Prostate gland (tissue), 2 donors: Measurements from ENCODE around the gene ILKAP.

Experiments used
- POLR2A ChIP-seq: fragments of 450-650 bp; IDR thresholded peaks from one replicate; pipeline ENCODE4 v1.6.1; 2016; ENCODE audit warnings: antibody characterized with exemption, mild to moderate bottlenecking
- POLR2AphosphoS5 ChIP-seq: sonication (generic); formaldehyde crosslinking; IDR thresholded peaks from one replicate; pipeline ENCODE4 v1.6.1; 2017; ENCODE audit warnings: antibody characterized with exemption
- TF ChIP-seq, protein P1 (sequence below), 4 experiments: fragments of 200-600 bp in 2 of 4; fragments of 450-650 bp in 2 of 4; sonication (generic) in 2 of 4; IDR thresholded peaks; 1 replicate in 3 of 4; 2 replicates in 1 of 4; pipeline ENCODE4 v1.5.1; 2016 to 2019; ENCODE audit warnings: antibody characterized with exemption in 4 of 4, mild to moderate bottlenecking in 2 of 4, moderate library complexity in 2 of 4

DNA sequence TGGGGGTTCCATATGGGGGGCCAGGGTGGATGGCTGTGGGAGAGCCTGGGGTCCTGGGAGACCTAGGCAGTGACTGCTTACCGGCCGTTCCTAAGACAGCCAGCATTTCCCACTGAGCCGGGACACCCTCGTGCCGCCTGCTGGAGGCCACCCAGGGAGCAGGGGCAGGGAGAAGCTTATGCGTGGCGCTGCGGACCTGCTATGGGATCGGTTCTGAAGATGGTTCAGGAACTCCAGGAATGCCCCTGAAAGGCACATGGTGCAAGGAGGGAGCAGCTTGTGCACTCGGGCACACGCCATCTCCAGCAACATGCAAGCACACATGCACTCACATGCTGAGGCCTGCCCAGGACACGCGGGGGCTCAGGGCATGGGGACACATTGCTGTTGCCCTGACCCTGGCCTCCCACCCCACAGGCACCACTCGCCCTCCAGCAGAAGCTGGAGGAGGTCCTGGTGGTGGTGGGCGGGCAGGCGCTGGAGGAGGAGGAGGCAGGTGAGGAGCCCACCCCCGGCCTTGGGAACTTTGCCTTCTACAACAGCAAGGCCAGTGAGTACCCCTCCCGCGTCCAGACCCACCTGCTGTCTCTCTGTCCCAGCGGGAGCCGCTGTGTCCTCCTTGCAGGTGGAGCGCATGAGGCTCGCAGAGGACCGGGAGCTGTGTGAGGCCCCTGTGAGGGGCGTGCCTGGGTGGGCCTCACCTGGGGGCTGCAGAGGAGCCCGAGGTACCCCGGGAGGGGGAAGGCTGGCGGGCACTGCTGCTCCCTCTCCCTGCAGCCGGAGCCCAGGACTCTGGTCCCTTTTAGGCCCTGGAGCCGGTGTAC lies 60.9 kb downstream of the ILKAP start:
- TF ChIP-seq, protein P1, sequence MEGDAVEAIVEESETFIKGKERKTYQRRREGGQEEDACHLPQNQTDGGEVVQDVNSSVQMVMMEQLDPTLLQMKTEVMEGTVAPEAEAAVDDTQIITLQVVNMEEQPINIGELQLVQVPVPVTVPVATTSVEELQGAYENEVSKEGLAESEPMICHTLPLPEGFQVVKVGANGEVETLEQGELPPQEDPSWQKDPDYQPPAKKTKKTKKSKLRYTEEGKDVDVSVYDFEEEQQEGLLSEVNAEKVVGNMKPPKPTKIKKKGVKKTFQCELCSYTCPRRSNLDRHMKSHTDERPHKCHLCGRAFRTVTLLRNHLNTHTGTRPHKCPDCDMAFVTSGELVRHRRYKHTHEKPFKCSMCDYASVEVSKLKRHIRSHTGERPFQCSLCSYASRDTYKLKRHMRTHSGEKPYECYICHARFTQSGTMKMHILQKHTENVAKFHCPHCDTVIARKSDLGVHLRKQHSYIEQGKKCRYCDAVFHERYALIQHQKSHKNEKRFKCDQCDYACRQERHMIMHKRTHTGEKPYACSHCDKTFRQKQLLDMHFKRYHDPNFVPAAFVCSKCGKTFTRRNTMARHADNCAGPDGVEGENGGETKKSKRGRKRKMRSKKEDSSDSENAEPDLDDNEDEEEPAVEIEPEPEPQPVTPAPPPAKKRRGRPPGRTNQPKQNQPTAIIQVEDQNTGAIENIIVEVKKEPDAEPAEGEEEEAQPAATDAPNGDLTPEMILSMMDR (IDR thresholded peaks at IDR 0.05), result no peak
- TF ChIP-seq POLR2A, result no peak
- TF ChIP-seq POLR2AphosphoS5, result no peak
